Measurements from ENCODE around the gene KSR2.

KSR2 gene

DNA sequence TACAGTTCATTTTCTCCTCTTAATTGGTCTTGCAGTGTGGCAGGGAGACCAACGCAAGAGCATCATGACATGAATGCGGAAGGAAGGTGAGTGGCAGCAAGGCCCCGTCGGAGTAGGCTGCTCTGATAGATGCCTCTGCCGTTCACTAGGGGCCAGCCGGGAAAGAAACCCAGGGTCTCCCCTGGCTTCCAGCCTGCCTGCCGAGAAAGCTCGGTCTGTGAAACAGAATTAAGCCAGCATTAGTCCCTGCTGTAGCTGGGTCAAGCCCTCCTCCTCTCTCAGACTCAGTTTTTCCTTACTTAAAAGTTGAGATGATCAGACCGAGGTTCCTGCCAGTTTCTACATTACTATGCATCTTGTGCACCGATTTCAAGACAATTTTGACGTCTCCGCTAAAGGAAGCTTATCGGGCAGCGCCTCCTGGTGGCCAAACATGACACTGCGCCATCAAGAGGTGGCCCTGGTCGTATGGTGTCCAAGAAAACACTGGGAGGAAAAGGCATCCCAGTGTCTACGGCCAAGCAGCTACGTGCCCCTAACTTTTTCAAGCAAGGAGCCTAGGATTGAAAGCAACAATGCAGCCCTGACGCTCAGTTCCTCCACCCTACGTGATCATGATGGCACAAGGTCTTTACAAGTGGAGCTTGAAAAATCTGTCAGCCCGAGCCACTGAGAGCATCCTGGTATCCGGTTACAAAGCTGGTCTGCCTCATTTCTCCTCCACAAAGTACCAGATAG lies 131.6 kb downstream of the KSR2 start:
- Histone ChIP-seq H3K27me3 (peaks cover 10% of the 10 kb centered on the region), H3K9me3 (no peaks in the 10 kb centered on the region), H3K4me1 (ENCODE audit: control insufficient read depth in 1 of 2, insufficient read depth in 1 of 2, low read depth in 1 of 2, low read length in 1 of 2) (no peaks in the 10 kb centered on the region), H3K27ac (no peak overlapping the region), H3K4me3 (ENCODE audit: low read depth in 1 of 2, low read length in 1 of 2) (no peak overlapping the region), H3K36me3 (no peaks in the 10 kb centered on the region)
- TF ChIP-seq, protein P1, sequence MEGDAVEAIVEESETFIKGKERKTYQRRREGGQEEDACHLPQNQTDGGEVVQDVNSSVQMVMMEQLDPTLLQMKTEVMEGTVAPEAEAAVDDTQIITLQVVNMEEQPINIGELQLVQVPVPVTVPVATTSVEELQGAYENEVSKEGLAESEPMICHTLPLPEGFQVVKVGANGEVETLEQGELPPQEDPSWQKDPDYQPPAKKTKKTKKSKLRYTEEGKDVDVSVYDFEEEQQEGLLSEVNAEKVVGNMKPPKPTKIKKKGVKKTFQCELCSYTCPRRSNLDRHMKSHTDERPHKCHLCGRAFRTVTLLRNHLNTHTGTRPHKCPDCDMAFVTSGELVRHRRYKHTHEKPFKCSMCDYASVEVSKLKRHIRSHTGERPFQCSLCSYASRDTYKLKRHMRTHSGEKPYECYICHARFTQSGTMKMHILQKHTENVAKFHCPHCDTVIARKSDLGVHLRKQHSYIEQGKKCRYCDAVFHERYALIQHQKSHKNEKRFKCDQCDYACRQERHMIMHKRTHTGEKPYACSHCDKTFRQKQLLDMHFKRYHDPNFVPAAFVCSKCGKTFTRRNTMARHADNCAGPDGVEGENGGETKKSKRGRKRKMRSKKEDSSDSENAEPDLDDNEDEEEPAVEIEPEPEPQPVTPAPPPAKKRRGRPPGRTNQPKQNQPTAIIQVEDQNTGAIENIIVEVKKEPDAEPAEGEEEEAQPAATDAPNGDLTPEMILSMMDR (IDR thresholded peaks at IDR 0.05) = peak; percentile 77

DNA sequence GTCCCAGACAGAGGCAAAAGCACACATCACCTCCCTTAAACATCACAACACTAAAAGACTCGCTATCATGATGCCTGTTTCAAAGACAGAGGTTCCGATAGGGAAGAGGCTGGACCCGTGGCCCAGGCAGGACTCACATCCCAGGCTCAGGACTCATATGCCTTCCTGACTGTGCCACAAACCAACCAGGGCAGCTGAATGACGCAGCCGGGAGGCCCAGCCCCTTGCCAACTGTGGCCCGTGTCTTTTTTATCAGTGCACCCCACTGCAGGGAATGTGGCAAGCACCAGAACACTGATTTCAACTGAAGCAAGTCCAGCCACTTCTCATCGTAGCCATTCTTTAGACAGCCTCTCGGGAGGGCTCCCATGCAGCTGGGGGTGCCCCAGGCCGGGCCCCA lies 132.3 kb downstream of the KSR2 start:
- no peaks in the 10 kb centered on the region for H3K36me3 ChIP-seq
- no peak overlapping the region for H3K27ac ChIP-seq
- H3K4me1 ChIP-seq (ENCODE audit: control insufficient read depth in 1 of 2, insufficient read depth in 1 of 2, low read depth in 1 of 2, low read length in 1 of 2) = no peaks in the 10 kb centered on the region
- H3K4me3 ChIP-seq (ENCODE audit: low read depth in 1 of 2, low read length in 1 of 2) = no peak overlapping the region
- peaks cover 10% of the 10 kb centered on the region for H3K27me3 ChIP-seq
- no peaks in the 10 kb centered on the region for H3K9me3 ChIP-seq
- TF ChIP-seq, protein P1 (IDR thresholded peaks at IDR 0.05) = no peak

DNA sequence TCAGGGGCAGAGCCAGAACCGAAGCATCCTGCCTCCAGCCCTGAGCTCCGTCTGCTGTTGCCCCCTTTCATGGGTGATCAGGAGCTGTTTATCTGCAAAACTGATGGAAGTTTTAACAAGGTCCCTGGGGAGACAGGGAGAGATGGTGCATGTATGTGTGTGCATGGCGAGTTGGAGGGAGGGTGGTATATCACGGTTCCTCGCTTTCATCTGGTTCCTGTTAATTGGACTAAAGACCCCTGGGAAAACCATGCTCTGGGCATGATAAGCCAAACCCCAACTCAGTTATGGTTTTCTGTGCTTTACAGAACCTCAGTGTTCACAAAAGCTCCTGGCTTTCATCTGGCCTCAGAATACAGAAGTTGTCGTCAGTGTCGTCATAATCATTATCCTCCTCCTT lies 133.6 kb downstream of the KSR2 start:
- TF ChIP-seq, protein P1 (IDR thresholded peaks at IDR 0.05) = no peak
- H3K4me1 ChIP-seq (ENCODE audit: control insufficient read depth in 1 of 2, insufficient read depth in 1 of 2, low read depth in 1 of 2, low read length in 1 of 2) = no peaks in the 10 kb centered on the region
- no peak overlapping the region for H3K4me3 ChIP-seq (ENCODE audit: low read depth in 1 of 2, low read length in 1 of 2)

DNA sequence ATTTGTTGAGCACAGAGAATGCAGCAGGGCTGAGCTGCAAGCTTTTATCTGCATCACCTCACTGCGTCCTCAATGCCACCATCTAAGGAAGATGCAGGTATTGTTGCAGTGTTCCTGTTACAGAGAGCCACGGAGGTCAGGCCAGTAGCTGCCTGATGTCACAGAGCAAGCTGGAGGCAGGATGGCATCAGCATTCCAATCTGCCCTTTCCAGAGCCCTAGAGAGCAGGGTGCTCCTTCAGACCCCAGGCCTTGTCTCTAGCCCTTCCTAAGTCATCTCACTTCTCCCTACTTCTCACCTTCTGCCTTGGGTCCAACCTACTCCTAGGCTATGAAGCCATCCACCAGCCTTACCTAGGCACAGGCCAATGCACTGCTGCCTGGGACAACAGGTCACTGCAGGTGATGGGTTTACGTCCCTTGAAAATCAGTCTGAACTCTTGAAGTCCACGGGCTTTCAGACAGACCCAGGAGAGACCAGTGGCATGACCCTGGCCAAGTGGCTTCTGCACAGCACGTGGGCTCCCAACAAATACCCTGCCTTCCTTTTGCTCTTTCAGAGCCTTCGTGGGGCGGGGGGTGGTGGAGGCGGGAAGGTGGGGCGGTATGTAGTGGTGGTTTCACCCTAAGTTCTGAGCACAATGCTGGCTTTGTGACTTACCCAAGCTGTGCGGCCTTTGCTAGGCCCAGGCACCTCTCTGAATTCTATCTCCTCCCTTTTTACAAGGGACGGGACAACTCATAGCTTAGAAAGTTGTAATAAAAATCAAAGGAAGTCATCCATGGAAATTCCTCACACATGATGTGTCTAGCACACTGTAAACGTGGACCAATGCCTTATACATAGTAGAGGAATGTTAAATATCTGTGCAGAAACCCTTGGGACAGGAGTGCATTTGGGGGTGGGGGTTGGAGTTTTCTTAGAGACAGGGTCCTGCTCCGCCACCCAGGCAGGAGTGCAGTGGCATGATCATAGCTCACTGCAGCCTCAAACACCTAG lies 136.0 kb downstream of the KSR2 start:
- Histone ChIP-seq H3K4me1 (ENCODE audit: control insufficient read depth in 1 of 2, insufficient read depth in 1 of 2, low read depth in 1 of 2, low read length in 1 of 2) (no peaks in the 10 kb centered on the region), H3K9me3 (no peaks in the 10 kb centered on the region), H3K4me3 (ENCODE audit: low read depth in 1 of 2, low read length in 1 of 2) (no peak overlapping the region), H3K27me3 (peaks cover 10% of the 10 kb centered on the region), H3K36me3 (no peaks in the 10 kb centered on the region), H3K27ac (no peak overlapping the region)
- TF ChIP-seq, protein P1 (IDR thresholded peaks at IDR 0.05) = no peak

More for the DNA sequence above, 133.6 kb downstream of the KSR2 start:
- no peaks in the 10 kb centered on the region for H3K9me3 ChIP-seq
- H3K27me3 ChIP-seq = peaks cover 10% of the 10 kb centered on the region
- no peak overlapping the region for H3K27ac ChIP-seq
- no peaks in the 10 kb centered on the region for H3K36me3 ChIP-seq

DNA sequence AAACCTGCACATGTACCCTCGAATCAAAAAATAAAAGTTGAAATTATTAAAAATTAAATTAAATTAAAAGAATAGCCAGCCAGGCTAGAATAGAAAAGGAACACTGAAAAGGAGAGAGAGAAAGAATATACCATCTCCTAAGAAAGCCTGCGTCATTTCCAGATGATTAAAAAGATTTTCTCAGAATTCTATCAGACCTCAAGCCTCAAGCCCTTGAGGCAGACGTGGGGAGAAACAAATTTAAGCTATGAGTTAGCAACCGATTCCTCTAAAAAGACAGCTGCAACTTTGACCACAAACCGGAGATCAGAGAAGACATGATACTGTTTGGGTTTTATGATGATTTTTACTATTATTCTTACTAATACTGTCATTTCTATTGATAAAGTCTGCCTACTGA lies 138.3 kb downstream of the KSR2 start:
- Histone ChIP-seq H3K4me1 (ENCODE audit: control insufficient read depth in 1 of 2, insufficient read depth in 1 of 2, low read depth in 1 of 2, low read length in 1 of 2) (no peaks in the 10 kb centered on the region), H3K9me3 (no peaks in the 10 kb centered on the region), H3K4me3 (ENCODE audit: low read depth in 1 of 2, low read length in 1 of 2) (no peak overlapping the region), H3K27ac (no peak overlapping the region), H3K36me3 (no peaks in the 10 kb centered on the region), H3K27me3 (no peaks in the 10 kb centered on the region)
- TF ChIP-seq, protein P1 (IDR thresholded peaks at IDR 0.05) = no peak

All from neutrophil (primary cell).